KOPT-K1 (cell line): ENCODE results near the gene SH2D4B.
"Not testable (repeated sequence)": the region's sequence is repeated elsewhere in the genome, so short reads cannot be mapped to it uniquely, and the experiment has no call there.

Experiments used
- H3K27ac ChIP-seq: fragments of 200-600 bp; sonication (generic); 2 replicates; pipeline ENCODE4 v1.5.1; 2016; ENCODE audit warnings: antibody characterized with exemption, mild to moderate bottlenecking, low read depth, low read length; ENCODE audit not compliant: poor library complexity, severe bottlenecking
- H3K36me3 ChIP-seq: fragments of 200-600 bp; sonication (generic); 2 replicates; pipeline ENCODE4 v1.5.1; 2017; ENCODE audit warnings: antibody characterized with exemption, mild to moderate bottlenecking, low read length, moderate library complexity; ENCODE audit not compliant: insufficient read depth
- H3K9me3 ChIP-seq: fragments of 200-600 bp; sonication (generic); 2 replicates; pipeline ENCODE4 v1.5.1; 2017; ENCODE audit warnings: antibody characterized with exemption, low read length, mild to moderate bottlenecking; ENCODE audit not compliant: insufficient read depth, poor library complexity, severe bottlenecking

The SH2D4B gene

GRCh38 chr10:80528901-80529300 is 8.8 kb upstream of the SH2D4B start:
- Histone ChIP-seq H3K9me3 (no peaks in the 10 kb centered on the region), H3K36me3 (no peaks in the 10 kb centered on the region), H3K27ac (no peak overlapping the region)

GRCh38 chr10:80529604-80530003 is 8.1 kb upstream of the SH2D4B start:
- no peaks in the 10 kb centered on the region for H3K36me3 ChIP-seq
- no peaks in the 10 kb centered on the region for H3K9me3 ChIP-seq
- no peak overlapping the region for H3K27ac ChIP-seq

GRCh38 chr10:80530251-80530650 is 7.5 kb upstream of the SH2D4B start:
- H3K9me3 ChIP-seq = no peaks in the 10 kb centered on the region
- H3K27ac ChIP-seq = no peak overlapping the region

GRCh38 chr10:80530816-80531215 is 6.9 kb upstream of the SH2D4B start:
- Histone ChIP-seq H3K9me3 (no peaks in the 10 kb centered on the region), H3K27ac (no peak overlapping the region), H3K36me3 (no peaks in the 10 kb centered on the region)

More at GRCh38 chr10:80530251-80530650, 7.5 kb upstream of the SH2D4B start:
- no peaks in the 10 kb centered on the region for H3K36me3 ChIP-seq

- Histone ChIP-seq H3K36me3 (no peaks in the 10 kb centered on the region), H3K27ac (no peak overlapping the region), H3K9me3 (no peaks in the 10 kb centered on the region)
Observed at GRCh38 chr10:80532571-80532970, 5.1 kb upstream of the SH2D4B start.

GRCh38 chr10:80534059-80534458 is 3.6 kb upstream of the SH2D4B start:
- H3K27ac ChIP-seq, H3K9me3 ChIP-seq, H3K36me3 ChIP-seq: not testable (repeated sequence)

GRCh38 chr10:80534646-80535045 is 3.1 kb upstream of the SH2D4B start:
- H3K36me3 ChIP-seq, H3K27ac ChIP-seq, H3K9me3 ChIP-seq: not testable (repeated sequence)

- no peak overlapping the region for H3K27ac ChIP-seq
- H3K36me3 ChIP-seq = no peaks in the 10 kb centered on the region
- H3K9me3 ChIP-seq = no peaks in the 10 kb centered on the region
Observed at GRCh38 chr10:80535671-80536360, 1.9 kb upstream of the SH2D4B start.

- H3K36me3 ChIP-seq = no peaks in the 10 kb centered on the region
- no peak overlapping the region for H3K27ac ChIP-seq
- no peaks in the 10 kb centered on the region for H3K9me3 ChIP-seq
Observed at GRCh38 chr10:80536361-80536835, 1.3 kb upstream of the SH2D4B start.

GRCh38 chr10:80537086-80537735 is 491 bp upstream of the SH2D4B start:
- Histone ChIP-seq H3K36me3 (no peaks in the 10 kb centered on the region), H3K27ac (no peak overlapping the region), H3K9me3 (no peaks in the 10 kb centered on the region)

- Histone ChIP-seq H3K36me3 (no peaks in the 10 kb centered on the region), H3K27ac (no peak overlapping the region), H3K9me3 (no peaks in the 10 kb centered on the region)
Observed at GRCh38 chr10:80538481-80539185, 931 bp downstream of the SH2D4B start.

- Histone ChIP-seq H3K27ac (no peak overlapping the region), H3K9me3 (no peaks in the 10 kb centered on the region)
Observed at GRCh38 chr10:80539421-80540031, 1.8 kb downstream of the SH2D4B start.

GRCh38 chr10:80540136-80540535 is 2.4 kb downstream of the SH2D4B start:
- no peak overlapping the region for H3K27ac ChIP-seq
- no peaks in the 10 kb centered on the region for H3K36me3 ChIP-seq
- no peaks in the 10 kb centered on the region for H3K9me3 ChIP-seq

More at GRCh38 chr10:80539421-80540031, 1.8 kb downstream of the SH2D4B start:
- no peaks in the 10 kb centered on the region for H3K36me3 ChIP-seq

GRCh38 chr10:80540618-80540980 is 2.9 kb downstream of the SH2D4B start:
- H3K36me3 ChIP-seq = no peaks in the 10 kb centered on the region
- H3K9me3 ChIP-seq = no peaks in the 10 kb centered on the region
- no peak overlapping the region for H3K27ac ChIP-seq
